NB4 (cell line): ENCODE results near the gene WFDC10A.

ENCODE experiments used
- DNase-seq: peaks from one replicate; pipeline ENCODE4 v3.0.0; 2010; ENCODE audit warnings: low read depth
- H3K4me3 ChIP-seq: one replicate; pipeline ENCODE4 v1.5.1; 2011; ENCODE audit warnings: mild to moderate bottlenecking, low read depth, low read length, moderate library complexity
- MYC ChIP-seq: IDR thresholded peaks from 2 replicates; pipeline ENCODE4 v1.6.1; 2011; ENCODE audit warnings: low read depth, low read length
- POLR2A ChIP-seq: IDR thresholded peaks from 2 replicates; pipeline ENCODE4 v1.6.1; 2011; ENCODE audit warnings: mild to moderate bottlenecking; ENCODE audit not compliant: insufficient read length; ENCODE audit errors: extremely low read depth
- TF ChIP-seq, protein P1 (sequence below): IDR thresholded peaks from 2 replicates; pipeline ENCODE4 v1.6.1; 2011; ENCODE audit warnings: low read depth, low read length
- TF ChIP-seq, protein P2 (sequence below): IDR thresholded peaks from one replicate; pipeline ENCODE4 v1.5.1; 2012; ENCODE audit warnings: low read depth, low read length

The WFDC10A gene

DNA sequence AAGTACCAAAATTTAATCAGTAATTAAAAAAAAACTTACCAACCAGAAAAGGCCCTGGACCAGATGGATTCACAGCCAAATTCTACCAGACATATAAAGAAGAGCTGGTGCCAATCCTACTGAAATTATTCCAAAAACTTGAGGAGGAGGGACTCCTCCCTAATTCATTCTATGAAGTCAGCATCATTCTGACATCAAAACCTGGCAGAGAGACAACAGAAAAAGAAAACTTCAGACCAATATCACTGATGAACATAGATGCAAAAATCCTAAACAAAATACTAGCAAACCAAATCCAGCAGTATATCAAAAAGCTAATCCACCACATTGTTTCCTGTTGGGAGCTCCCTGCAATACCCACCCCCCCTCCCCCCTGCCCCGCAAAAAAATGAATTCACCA is 40.6 kb downstream of the WFDC10A start, which contains the start of gene WFDC11:
Gene WFDC11 (minus strand): TSS at position 101 of the 400 bp plus-strand sequence. CDS start 19,639 bp downstream, outside the sequence.
- H3K4me3 ChIP-seq, result no peak within 1 kb of the TSS
- TF ChIP-seq MYC, result no peak
- no peak for TF ChIP-seq POLR2A
- TF ChIP-seq, protein P1, sequence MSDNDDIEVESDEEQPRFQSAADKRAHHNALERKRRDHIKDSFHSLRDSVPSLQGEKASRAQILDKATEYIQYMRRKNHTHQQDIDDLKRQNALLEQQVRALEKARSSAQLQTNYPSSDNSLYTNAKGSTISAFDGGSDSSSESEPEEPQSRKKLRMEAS, result no peak
- TF ChIP-seq, protein P2, sequence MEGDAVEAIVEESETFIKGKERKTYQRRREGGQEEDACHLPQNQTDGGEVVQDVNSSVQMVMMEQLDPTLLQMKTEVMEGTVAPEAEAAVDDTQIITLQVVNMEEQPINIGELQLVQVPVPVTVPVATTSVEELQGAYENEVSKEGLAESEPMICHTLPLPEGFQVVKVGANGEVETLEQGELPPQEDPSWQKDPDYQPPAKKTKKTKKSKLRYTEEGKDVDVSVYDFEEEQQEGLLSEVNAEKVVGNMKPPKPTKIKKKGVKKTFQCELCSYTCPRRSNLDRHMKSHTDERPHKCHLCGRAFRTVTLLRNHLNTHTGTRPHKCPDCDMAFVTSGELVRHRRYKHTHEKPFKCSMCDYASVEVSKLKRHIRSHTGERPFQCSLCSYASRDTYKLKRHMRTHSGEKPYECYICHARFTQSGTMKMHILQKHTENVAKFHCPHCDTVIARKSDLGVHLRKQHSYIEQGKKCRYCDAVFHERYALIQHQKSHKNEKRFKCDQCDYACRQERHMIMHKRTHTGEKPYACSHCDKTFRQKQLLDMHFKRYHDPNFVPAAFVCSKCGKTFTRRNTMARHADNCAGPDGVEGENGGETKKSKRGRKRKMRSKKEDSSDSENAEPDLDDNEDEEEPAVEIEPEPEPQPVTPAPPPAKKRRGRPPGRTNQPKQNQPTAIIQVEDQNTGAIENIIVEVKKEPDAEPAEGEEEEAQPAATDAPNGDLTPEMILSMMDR, result no peak
- no peak for DNase-seq

DNA sequence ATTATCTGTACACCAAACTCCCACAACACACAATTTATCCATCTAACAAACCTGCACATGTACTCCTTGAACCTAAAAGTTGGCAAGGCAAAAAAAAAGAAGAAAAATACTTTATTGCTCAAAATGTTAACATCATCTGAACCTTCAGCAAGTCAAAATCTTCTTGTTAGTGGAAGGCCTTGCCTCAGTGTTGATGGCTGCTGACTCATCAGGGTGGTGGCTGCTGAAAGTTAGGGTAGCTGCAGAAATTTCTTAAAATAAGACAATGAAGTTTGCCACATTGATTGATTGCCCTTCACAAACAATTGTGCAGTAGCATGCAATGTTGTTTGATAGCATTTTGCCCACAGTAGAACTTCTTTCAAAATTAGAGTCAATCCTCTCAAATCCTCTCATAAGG is 43.2 kb downstream of the WFDC10A start:
- DNase-seq, result no peak
- no peak overlapping the region for H3K4me3 ChIP-seq

DNA sequence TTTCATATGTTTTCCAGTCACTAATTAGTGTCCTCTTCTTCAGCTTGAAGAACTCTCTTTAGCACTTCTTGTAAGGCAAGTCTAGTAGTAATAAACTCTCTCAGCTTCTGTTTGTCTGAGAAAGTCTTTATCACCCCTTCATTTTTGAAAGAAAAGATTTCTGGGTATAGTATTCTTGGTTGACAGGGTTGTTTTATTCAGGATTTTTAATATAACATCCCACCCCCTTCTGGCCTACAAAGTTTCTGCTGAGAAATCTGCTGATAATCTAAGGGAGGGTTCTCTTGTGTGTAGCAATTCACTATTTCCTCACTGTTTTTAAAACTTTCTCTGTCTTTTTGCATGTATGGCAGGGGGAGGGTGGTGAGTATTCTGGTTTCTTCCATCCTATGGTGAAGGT is 50.1 kb downstream of the WFDC10A start:
- no peak overlapping the region for H3K4me3 ChIP-seq
- no peak for DNase-seq
- TF ChIP-seq MYC, result no peak
- TF ChIP-seq POLR2A, result no peak
- TF ChIP-seq, protein P1, result no peak
- TF ChIP-seq, protein P2, result no peak

More for the DNA sequence above, 43.2 kb downstream of the WFDC10A start:
- no peak for TF ChIP-seq POLR2A
- TF ChIP-seq, protein P2, result no peak
- TF ChIP-seq, protein P1, result no peak
- TF ChIP-seq MYC, result no peak
